Measurements from ENCODE around the gene AP3B1. TPM values are rescaled to one million over a fixed set of nuclear protein-coding genes. Genes with fewer than 3 reads are reported as not detected.

Gene AP3B1
- total RNA-seq, 1 donor from 2014 or later = 62.1 TPM

Small RNA genes lying within 50 kb of the gene (small RNA-seq; reads per million reads assigned to genes)
- gene RF00019 = not detected
- gene RNU6-183P = not detected

Other genes starting within 250 kb of the AP3B1 start
- 45.4 TPM for gene SCAMP1, start 65.9 kb upstream of the AP3B1 start, total RNA-seq

Measured in skeletal muscle tissue (tissue), 2 donors.